ENCODE measurements around the gene U2AF1L4.

U2AF1L4 gene

GRCh38 chr19:35703343-35703742 is 41.9 kb downstream of the U2AF1L4 start:
- TF ChIP-seq NFIC (IDR thresholded peaks at IDR 0.05) = no peak
- no peak for TF ChIP-seq ZBTB7A (IDR thresholded peaks at IDR 0.05; ENCODE audit: low read depth)
- TF ChIP-seq MAX (IDR thresholded peaks at IDR 0.05) = no peak
- TF ChIP-seq EP300 (IDR thresholded peaks at IDR 0.05; ENCODE audit: borderline replicate concordance) = no peak
- no peak for TF ChIP-seq USF1 (IDR thresholded peaks at IDR 0.05)
- no peak for TF ChIP-seq FOXM1 (IDR thresholded peaks at IDR 0.05; ENCODE audit: borderline replicate concordance, low read depth)
- TF ChIP-seq TEAD4 (IDR thresholded peaks at IDR 0.05) = no peak
- TF ChIP-seq REST (IDR thresholded peaks at IDR 0.05; ENCODE audit: low read depth) = no peak
- no peak for TF ChIP-seq RAD21 (IDR thresholded peaks at IDR 0.05; ENCODE audit: low read depth)
- no peak for TF ChIP-seq CEBPB (IDR thresholded peaks at IDR 0.05)
- TF ChIP-seq YY1 (IDR thresholded peaks at IDR 0.05; ENCODE audit: low read depth) = no peak
- no peak for TF ChIP-seq TCF12 (IDR thresholded peaks at IDR 0.05; ENCODE audit: low read depth)
- TF ChIP-seq EGR1 (IDR thresholded peaks at IDR 0.05) = no peak
- no peak for TF ChIP-seq CREB1 (IDR thresholded peaks at IDR 0.05; ENCODE audit: low read depth)
- TF ChIP-seq TAF1 (IDR thresholded peaks at IDR 0.05; ENCODE audit: low read depth) = no peak

GRCh38 chr19:35702223-35703012 is 42.8 kb downstream of the U2AF1L4 start:
- TF ChIP-seq TCF12 (IDR thresholded peaks at IDR 0.05; ENCODE audit: low read depth) (0 out of 2 replicates have a peak, but pooled peaks have one; percentile 17), NFIC (IDR thresholded peaks at IDR 0.05) (no peak), RAD21 (IDR thresholded peaks at IDR 0.05; ENCODE audit: low read depth) (no peak), TAF1 (IDR thresholded peaks at IDR 0.05; ENCODE audit: low read depth) (no peak; the same call in 1 of the 2 replicates), CEBPB (IDR thresholded peaks at IDR 0.05) (no peak), REST (IDR thresholded peaks at IDR 0.05; ENCODE audit: low read depth) (peak; percentile 31; the same call in 1 of the 2 replicates), FOXM1 (IDR thresholded peaks at IDR 0.05; ENCODE audit: borderline replicate concordance, low read depth) (no peak), YY1 (IDR thresholded peaks at IDR 0.05; ENCODE audit: low read depth) (no peak), EP300 (IDR thresholded peaks at IDR 0.05; ENCODE audit: borderline replicate concordance) (peak; percentile 16; the same call in 1 of the 2 replicates), MAX (IDR thresholded peaks at IDR 0.05) (0 out of 2 replicates have a peak, but pooled peaks have one; percentile 33), CREB1 (IDR thresholded peaks at IDR 0.05; ENCODE audit: low read depth) (peak; percentile 29; the same call in 1 of the 2 replicates)

GRCh38 chr19:35696835-35697234 is 48.4 kb downstream of the U2AF1L4 start:
- TF ChIP-seq RAD21 (IDR thresholded peaks at IDR 0.05; ENCODE audit: low read depth) (no peak), TEAD4 (IDR thresholded peaks at IDR 0.05) (no peak), ZBTB7A (IDR thresholded peaks at IDR 0.05; ENCODE audit: low read depth) (no peak), TAF1 (IDR thresholded peaks at IDR 0.05; ENCODE audit: low read depth) (no peak), FOXM1 (IDR thresholded peaks at IDR 0.05; ENCODE audit: borderline replicate concordance, low read depth) (no peak), TCF12 (IDR thresholded peaks at IDR 0.05; ENCODE audit: low read depth) (no peak), CREB1 (IDR thresholded peaks at IDR 0.05; ENCODE audit: low read depth) (no peak), MAX (IDR thresholded peaks at IDR 0.05) (no peak), USF1 (IDR thresholded peaks at IDR 0.05) (no peak), REST (IDR thresholded peaks at IDR 0.05; ENCODE audit: low read depth) (no peak), CEBPB (IDR thresholded peaks at IDR 0.05) (no peak), YY1 (IDR thresholded peaks at IDR 0.05; ENCODE audit: low read depth) (no peak), NFIC (IDR thresholded peaks at IDR 0.05) (no peak), EGR1 (IDR thresholded peaks at IDR 0.05) (no peak), EP300 (IDR thresholded peaks at IDR 0.05; ENCODE audit: borderline replicate concordance) (no peak)
